NCI-H2107 (cell line): ENCODE results near the gene PITPNB.
A peak's percentile ranks its signal among the peaks of the same experiment; 100 is the strongest.

Source experiments
- DNase-seq: peaks from one replicate; lab custom pipeline; 2025; lab: John Stamatoyannopoulos, UW

Gene PITPNB

GRCh38 chr22:27880778-27881394 lies 38.2 kb downstream of the PITPNB start:
- DNase-seq = no peak

DNA sequence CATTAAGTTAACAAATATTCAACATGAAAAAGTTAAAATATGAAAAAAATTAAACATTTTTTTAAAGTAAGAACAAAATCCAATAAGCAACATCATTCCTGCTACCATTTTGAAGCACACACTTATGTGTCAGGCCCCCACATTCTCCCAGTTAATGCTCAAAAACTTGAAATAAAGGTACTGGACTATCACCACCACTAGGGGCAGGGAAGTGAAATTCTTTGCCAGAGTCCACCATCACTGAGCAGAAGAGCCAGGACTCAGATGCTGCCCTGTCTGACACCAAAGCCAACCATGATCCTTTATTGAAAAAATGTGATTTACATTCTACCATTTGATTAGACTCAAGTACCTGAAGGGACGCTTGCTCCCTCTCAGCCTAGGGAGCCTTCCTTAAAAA lies 39.1 kb downstream of the PITPNB start:
- DNase-seq = no peak

DNA sequence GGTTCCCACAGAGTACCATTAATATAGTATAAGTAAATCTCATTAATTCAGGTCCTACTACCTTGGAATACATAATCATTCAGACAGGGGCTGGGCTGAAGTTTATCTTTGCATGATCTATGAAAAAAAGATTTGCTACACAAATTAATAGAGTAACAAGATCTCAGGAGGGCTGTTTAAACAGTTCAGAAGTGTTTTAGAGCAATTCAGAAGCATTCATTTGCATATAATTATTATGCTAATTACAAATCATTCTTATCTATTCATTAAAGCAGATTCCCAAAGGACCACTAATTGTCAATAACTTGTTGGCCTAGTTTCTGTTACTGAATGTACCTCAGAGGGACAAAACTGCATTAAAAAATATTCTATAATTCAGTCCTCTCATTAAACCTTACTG lies 40.5 kb downstream of the PITPNB start:
- no peak for DNase-seq

- no peak for DNase-seq
Measured at GRCh38 chr22:27877501-27877900, 41.6 kb downstream of the PITPNB start.

GRCh38 chr22:27876684-27877083 lies 42.4 kb downstream of the PITPNB start:
- DNase-seq = peak; percentile 54

DNA sequence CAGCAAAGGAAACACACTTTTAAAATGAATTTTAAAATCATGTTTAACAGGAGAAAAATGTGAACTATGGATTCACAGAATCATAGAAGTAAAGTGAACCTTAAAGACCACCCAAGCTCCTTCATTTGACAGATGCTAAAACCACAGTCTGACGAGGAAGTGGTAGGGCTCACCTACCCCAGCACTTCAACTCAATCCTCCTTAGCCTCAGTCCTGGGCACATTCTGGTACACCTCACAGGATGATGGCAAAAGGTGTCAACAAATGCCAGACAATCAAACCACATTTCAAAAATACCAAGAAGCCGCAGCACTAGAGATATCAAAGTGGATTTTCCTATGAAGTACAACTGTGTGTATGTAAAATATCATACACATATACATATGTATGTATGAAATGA lies 43.1 kb downstream of the PITPNB start:
- DNase-seq = no peak

- no peak for DNase-seq
Measured at GRCh38 chr22:27874764-27875163, 44.3 kb downstream of the PITPNB start.

GRCh38 chr22:27874185-27874584 lies 44.9 kb downstream of the PITPNB start:
- DNase-seq = no peak

- no peak for DNase-seq
Measured at GRCh38 chr22:27873472-27873871, 45.6 kb downstream of the PITPNB start.

GRCh38 chr22:27872488-27872887 lies 46.6 kb downstream of the PITPNB start:
- no peak for DNase-seq

GRCh38 chr22:27871306-27872014 lies 47.6 kb downstream of the PITPNB start:
- no peak for DNase-seq

DNA sequence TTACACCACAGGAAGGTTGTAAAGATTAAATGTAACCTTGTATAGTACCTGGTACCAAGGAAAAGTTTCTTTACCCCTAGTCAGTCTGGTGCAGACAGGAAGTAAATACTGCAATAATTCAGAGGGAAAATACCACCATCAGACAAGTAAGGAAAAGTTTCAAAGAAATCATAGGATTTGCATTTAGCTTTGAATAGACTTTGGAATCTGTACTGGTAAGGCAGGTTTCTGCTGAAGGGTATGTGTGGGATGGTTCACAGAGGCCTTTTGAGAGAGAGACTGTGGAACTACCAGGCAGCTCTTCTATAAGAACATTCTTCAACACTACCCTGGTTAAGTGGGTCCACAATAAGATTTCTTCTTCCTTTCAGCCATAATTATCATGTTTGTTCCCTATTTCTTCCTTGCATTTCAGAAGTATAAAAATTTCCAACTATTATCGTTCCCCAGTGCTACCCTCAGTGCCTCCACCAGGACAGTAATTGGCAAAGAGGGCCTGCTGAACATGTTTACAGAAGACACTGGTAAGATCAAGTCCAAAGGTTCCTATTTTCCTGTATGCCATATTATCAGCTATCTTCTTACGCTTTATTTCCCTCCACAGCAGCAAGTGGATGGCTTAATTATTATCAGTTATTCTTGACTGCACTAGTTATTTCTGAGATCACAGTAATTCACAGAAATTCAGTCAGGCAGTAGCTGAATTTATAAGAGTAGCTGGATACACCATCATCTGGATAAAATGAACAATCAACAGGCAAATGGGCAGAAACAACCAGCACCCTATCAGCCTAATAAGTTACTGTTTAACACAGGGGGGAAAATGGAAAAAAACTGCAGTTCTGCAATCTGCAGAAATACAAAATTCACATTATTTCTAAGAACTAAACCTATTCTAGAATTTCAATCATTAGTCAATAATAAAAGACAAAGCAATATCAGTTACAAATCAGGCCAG lies 48.5 kb downstream of the PITPNB start:
- DNase-seq = no peak

GRCh38 chr22:27868732-27869282 lies 50.2 kb downstream of the PITPNB start:
- DNase-seq = no peak

DNA sequence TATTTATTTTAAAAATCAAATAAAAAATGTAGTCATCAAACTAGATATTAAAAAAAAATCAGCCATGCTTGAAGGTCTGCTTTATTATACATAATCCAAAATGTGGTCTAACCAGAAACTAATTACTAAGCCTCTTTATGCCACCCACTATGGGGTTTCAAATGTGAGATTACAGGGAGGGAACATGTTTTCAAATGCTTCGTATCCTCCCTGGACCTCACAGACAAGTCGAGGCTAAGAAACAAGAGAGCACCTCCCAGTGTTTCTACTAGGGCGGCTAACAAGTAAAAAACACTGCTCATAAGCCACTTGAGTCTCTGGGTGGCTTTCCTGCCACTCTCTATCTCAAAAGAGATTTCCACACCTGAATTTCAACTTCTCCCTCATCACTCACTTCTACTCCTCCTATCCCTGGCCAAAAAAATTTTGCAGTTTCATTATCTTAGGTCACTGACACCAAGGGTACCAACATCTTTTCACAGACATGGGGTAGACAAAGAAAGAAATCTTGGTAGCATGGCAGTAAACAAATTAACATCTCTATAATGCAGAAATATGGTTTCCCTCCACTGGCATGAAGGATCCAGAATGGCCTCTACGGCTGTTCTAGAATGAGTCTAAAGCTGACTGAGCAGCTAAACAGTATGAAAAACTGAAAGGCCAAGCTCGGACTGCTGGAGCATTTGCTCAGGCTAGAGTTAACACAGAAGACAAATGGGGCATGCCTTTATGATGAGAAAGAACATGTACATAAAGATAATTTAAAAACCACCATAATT lies 50.9 kb downstream of the PITPNB start:
- no peak for DNase-seq

DNA sequence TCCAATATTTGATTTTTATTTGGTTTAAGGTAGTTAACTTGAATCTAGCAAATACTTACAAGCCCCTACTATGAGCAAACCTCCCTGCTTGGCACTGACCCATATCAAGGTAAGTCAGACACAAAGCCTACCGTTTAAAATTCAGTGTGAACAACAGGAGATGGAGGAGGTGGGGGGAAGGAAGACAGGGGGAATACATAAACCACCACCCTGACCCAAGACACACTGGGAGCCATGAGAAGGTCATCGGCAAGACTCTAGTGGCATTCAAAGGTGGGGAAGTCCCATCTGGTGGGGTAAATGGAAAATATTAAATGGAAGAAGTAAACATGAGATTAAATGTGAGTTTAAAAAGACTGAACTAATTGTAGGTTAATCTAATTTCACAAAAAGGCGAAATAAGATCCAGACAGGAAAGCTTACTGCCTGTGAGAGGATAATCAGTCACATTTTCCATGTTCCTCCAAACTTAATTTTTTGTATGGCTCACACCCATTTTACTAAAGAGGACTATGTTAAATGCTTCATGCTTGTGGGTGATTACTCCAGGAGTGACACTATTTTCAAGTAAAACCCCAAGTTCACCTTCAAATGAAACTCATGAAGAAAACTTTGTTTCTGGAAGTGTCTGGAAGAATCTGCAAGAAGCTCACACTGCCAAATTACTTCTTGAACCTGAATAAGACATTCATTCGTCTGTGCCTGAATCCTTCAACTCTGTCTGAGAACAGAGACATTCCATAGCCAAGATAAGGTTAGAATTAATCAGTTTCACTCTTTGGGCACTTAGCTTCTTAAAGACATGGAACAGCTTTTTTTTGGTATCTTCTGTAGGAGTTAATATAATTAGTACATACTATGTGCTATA lies 51.7 kb downstream of the PITPNB start:
- no peak for DNase-seq

- DNase-seq = no peak
Measured at GRCh38 chr22:27866135-27867084, 52.6 kb downstream of the PITPNB start.

GRCh38 chr22:27865496-27865895 lies 53.6 kb downstream of the PITPNB start:
- no peak for DNase-seq

- DNase-seq = no peak
Measured at GRCh38 chr22:27863556-27863955, 55.5 kb downstream of the PITPNB start.

- no peak for DNase-seq
Measured at GRCh38 chr22:27863001-27863400, 56.1 kb downstream of the PITPNB start.

DNA sequence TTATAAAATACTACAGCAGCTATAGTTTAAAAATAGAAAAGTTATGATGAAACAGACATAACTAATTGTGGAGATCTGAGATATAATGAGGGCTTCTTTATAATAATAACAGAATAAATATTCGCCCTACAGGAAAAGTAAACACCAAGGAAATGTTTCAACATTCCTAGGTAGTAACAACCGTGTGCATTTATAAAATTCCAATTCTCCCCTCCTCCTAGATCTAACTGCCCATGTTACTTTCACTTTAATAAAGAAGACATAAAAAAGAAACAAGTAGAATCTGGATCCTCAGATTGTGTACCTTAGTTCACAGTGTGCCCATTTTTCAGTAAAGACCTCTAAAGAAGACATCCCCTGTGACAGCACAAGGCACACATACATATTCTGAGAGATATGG lies 59.7 kb downstream of the PITPNB start:
- DNase-seq = no peak
